ENCODE results near the gene CD8B.

The CD8B gene

DNA sequence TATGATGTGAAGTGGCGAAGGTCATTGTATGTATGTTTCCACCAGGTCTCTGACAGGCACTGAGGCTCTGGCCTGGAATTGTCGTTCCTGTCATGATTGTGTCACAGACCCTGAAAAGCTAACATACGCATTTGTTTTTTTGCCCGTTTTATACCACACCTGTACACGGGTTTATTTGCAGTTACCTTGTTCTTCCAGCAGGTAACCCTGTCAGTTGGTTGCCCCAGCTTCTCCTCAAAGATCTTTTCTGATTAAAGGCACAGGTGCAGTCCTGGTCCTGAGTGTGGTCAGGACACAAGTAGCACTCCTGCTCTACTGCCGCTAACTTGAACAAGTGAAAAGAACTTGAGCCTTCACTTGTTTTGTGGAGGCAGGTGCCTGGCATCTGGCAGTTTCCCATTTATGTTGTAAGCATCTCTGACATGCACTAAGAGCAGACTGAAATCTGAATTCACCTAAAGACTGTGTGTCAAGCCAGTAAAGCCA, 90.8 kb downstream of the CD8B start:
- DNase-seq (ENCODE audit: low spot score): no peak

- no peak for DNase-seq (ENCODE audit: low spot score)
Measured at GRCh38 chr2:86769838-86770237, 91.8 kb downstream of the CD8B start.

DNA sequence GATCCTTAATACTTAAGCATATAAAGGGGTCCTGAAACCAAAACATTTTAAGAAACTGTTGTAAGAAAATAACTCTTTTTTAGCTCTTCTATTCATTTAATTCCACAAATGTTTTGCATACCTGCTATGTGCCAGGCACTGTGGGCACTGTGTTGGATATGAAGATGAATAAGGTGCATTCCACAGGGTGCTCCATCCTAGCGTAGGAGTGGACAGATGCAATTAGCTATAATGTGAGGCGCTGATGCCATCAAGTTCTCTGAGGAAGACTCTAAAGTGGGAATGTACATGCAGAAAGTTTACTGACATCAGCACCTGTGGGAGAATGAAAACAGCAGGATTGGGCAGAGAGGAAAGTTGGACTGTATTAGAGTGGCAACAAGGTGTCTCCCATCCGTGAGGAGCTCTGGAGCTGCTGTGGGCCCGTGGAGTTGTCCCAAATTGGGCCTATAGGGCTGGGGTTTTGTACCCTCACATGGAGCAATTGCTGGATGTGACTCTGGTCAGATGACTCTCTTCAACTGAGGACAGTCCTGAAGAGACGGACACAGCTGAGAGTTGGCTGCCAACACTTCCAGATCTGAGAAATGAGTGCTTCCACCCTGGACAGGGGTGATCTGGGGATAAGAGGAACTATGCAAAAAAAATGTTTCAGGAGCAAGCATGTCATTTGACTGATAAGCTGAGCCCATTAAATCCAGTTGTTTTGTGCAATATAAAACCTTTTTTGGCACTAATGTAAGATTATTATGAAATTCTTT, 93.3 kb downstream of the CD8B start:
- DNase-seq (ENCODE audit: low spot score): no peak
